GM18505 (cell line): ENCODE data around the gene UTS2R.
A peak's percentile ranks its signal among the peaks of the same experiment; 100 is the strongest.
"Not testable (repeated sequence)": the region's sequence is repeated elsewhere in the genome, so short reads cannot be mapped to it uniquely, and the experiment has no call there.

Experiments used
- ATAC-seq: cut with Tn5 transposase; IDR thresholded peaks from one replicate; pipeline ENCODE4 v1.9.1; 2021; ENCODE audit not compliant: unreplicated experiment
- POLR2A ChIP-seq: IDR thresholded peaks from 4 replicates; pipeline ENCODE4 v1.6.1; 2011; ENCODE audit warnings: borderline replicate concordance; ENCODE audit not compliant: insufficient read depth, insufficient read length; ENCODE audit errors: extremely low read depth

UTS2R gene

DNA sequence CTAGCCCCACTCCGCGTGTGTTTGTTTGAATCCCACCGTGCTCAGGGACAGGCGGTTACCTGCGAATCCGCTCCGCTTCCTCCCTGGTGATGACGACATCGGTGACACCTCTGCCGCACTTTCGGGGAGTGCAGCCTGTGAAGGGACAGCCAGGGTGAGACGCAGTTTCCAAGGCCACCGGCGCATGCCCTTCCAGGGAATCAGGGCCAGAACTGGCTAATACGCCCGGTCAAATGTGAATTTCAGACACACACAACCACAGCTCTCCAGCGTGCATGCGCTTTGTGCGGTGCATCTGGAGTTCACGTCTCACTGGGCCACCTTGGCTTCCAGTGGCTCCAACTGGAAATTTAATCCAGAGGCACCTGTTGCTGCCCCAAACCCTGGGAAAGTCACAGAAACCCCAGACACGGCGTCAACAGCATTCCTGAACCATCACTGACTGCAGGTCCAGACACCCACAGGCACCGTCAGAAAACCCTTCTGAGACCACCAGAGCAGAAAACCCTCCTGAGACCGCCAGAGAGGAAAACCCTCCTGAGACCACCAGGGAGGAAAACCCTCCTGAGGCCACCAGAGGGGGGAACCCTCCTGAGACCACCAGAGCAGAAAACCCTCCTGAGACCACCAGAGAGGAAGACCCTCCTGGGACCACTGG, 40.0 kb downstream of the UTS2R start:
- TF ChIP-seq POLR2A = no peak
- no peak for ATAC-seq

DNA sequence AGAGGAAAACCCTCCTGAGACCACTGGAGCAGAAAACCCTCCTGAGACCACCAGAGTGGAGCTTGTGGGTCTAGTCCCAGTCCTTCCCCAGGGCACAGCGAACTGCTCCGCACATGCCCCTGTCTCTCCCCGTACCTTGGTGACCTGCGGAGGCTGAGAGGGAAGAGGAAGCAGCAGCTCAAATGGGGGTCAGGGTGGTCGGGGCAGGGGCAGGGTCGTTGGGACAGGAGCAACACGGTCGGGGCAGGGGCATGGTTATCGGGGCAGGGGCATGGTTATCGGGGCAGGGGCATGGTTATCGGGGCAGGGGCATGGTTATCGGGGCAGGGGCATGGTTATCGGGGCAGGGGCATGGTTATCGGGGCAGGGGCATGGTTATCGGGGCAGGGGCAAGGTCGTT, 40.5 kb downstream of the UTS2R start:
- not testable (repeated sequence) for ATAC-seq

DNA sequence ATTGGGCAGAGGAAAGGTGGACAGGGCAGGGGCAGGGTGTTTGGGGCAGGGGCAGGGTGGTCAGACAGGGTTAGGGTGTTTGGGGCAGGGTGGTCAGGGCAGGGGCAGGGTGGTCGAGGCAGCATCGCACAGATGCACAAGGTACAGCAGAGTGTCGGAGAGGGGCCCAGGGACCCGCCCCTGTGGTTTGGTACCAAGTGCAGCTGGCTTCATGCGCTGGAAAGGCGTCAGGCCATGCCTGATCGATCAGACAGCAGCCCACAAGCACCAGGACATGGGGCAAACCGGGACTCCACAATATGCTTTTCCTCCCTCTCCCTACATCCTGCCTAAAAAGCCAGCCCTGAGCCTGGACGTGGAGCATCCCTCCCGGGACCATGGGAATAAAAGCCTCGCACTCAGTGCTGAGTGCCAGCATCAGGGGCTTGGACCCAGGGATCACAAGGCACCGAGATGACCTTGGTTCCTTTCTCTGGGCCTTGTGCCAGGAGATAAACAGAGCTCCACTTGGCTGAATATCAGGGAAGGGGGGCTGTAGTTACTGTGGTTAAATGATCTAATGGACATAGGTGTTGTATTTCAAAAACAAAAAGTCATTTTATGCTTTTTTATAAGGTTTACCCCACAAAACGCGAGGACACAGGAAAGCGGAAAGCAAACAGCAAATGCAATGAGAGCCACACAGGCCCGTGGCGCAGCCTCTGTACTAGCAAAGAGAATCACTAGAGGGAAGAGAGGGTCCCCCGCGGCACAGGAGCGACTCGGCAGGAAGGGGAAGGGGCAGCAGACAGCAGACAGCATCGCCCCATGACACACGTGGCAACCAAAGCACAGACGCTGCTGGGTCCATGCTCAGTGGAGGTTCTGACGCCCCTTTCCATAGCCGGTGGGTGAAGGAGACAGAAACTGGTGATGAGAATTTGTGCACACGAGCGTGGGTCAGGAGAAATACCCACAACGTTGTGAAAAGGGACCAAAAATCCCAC, 41.3 kb downstream of the UTS2R start:
- no peak for TF ChIP-seq POLR2A
- ATAC-seq = no peak

DNA sequence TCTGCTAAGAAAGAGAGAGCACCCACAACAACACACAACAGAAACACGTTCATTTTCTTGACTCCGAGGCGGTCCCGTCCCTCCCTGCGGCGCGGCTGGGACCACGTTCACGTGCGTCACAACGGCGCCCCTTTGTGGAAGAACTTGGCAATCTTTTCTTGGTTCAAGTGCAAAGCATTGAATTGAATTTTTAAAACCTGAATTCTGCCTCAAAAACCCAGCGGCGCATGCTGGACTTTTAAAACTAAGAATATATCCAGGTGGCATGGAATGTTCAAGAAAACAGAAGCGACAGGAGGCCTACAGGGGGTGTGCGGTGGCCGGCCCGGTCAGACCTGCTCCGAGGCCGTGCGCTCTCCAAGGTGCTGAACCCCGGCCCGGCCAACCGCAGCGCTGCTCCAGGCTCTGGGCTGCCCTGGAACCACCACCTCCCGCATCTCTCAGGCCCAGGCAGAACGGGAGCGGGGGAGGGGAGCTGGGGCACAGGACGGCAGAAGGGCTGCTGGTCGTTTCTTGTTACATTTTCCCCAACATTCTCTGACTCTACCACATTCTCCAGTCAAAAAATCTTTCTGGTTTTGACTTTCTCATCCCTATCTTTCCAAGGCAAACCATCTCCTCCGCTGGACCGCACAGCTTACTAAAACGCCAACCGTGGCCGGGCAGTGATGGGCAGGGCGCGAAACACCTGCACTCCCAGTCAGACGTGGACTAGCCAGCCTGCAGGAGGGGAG, 43.1 kb downstream of the UTS2R start:
- no peak for TF ChIP-seq POLR2A
- no peak for ATAC-seq

DNA sequence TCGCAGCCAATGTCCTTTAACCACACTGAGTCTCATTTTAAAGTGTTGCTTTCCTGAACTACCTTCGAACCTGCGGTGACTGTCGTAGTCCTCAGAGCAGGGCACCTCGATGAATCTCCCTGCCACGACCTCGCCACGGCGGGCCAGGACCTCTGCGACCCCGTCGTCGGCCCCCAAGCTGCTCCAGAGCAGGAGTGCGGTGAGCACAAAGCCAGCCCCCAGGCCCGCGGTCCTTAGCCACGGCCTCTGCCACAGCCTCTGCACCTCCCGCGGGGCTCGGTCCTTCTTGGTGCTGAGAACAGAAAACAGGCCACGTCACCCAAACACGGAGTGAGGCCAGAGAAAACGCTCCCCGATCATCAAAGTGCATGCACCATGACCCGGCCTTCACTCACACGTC, 43.8 kb downstream of the UTS2R start:
- ATAC-seq = no peak
- TF ChIP-seq POLR2A = no peak

DNA sequence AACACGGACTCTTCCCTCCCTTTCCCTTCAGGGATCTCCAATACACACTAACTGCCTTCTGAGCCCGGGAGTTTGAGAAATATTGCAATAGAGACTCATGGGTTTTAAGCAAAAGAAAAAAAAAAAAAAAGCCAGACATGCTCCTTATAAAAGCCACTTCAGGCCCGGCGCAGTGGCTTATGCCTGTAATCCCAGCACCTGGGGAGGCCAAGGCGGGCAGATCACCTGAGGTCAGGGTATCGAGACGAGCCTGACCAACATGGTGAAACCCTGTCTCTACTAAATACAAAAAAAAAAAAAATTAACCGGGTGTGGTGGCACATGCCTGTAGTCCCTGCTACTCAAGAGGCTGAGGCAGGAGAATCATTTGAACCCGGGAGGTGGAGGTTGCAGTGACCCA, 44.2 kb downstream of the UTS2R start:
- ATAC-seq = no peak
- TF ChIP-seq POLR2A = no peak

DNA sequence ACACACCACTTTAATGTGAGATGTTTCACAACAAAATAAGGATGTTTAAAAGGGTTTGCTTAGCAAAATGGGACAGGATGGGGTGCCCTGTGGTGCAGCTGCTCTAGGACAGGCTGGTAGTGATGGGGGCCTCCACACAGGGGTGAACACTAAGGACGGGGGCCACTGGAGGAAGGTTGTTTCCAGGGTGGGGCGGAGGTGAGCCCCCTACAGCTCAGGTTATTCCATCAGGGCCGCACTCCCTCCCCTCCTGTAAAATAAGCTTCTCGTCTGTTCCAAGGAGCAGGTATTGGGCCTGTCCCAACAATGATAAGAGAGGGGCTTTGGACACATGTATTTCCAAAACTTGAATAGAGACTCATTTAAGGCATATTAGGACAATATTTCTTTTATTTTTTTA, 44.7 kb downstream of the UTS2R start:
- TF ChIP-seq POLR2A = no peak
- no peak for ATAC-seq

DNA sequence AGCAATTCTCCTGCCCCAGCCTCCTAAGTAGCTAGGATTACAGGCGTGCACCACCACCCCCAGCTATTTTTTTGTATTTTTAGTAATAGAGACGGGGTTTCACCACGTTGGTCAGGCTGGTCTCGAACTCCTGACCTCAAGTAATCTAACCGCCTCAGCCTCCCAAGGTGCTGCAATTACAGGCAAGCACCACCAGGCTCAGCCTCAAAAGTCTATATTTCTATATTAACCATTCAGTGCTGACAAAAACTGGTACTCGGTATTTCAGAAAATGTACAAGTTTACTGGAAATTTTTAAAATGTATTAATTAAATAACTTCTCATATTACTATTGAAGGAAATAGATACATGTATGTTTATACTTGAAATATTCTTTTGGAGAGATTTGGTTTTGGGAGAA, 45.2 kb downstream of the UTS2R start:
- no peak for TF ChIP-seq POLR2A
- ATAC-seq = no peak

DNA sequence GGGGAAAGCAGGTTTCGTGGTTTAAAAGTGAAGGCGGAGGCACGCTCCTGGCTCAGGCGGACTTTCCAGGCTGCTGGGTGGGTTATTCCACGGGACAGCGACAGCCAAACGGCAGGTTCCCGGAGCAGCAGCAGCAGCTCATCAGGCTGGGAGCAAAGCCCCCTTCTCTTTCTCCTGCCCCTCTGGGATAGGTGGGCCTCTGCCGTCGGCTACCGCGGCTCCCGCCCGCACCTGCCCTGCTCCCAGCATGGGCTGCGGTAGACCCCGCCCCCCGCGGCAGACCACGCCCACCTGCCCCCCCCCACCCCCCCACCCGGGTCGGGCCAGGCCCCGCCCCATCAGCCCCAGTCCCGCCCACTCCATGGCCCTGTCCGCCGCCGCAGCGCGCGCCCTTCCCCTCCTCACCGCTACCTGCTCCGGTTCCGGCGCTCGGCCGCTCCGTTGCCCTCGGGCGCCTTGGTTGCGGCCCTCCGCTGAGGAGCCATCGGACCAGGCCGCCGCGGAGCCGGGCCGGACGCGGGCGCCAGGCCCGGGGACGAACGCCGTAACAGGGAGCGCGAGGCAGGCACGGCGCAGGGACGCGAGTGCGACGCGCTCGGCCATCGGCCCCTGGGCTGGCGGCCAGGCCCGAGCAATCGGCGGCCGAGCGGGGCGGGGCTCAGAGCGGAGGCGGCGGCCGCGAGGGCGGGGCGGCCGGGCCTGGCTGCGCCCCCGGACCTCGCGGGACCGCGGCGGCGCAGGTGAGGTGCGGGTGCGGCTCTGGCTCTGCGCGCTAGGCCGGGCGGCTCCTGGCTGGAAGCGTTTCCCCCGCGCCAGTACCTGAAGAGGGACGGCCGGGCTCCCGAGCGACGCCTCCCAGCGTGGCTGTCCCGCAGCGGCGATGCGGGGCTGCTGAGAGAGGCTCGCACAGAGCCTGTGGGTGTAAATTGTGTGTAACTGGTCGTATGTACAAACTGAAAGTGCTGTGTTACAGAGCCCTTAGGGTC, 46.7 kb downstream of the UTS2R start, which contains the start of the genes HEXD and OGFOD3:
Gene HEXD (plus strand): TSS at position 347 of the 986 bp plus-strand sequence. CDS start 1,453 bp downstream, outside the sequence.
Gene OGFOD3 (minus strand): TSS at position 586 of the 986 bp plus-strand sequence. CDS start 101 bp downstream, at position 485.
- ATAC-seq = peak; percentile 89
- peak; percentile 85 for TF ChIP-seq POLR2A

DNA sequence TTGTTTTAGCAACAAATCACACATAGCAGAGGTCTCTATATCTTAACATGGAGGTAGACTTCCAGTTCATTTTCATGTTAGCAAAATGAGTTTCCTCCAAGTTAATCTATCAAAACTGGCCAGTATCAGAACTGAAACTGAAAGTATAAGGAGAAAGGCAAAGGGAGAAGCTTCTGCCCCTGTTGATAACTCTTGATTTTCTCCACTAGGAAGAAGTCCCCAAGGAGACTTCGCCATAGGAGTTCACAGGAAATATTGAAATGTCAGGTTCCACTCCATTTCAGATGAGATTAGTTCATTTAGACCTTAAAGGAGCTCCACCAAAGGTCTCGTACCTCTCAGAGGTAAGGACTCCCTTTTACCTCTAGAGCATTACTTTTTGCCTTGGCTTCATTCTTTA, 48.0 kb downstream of the UTS2R start:
- no peak for ATAC-seq
- TF ChIP-seq POLR2A = no peak

DNA sequence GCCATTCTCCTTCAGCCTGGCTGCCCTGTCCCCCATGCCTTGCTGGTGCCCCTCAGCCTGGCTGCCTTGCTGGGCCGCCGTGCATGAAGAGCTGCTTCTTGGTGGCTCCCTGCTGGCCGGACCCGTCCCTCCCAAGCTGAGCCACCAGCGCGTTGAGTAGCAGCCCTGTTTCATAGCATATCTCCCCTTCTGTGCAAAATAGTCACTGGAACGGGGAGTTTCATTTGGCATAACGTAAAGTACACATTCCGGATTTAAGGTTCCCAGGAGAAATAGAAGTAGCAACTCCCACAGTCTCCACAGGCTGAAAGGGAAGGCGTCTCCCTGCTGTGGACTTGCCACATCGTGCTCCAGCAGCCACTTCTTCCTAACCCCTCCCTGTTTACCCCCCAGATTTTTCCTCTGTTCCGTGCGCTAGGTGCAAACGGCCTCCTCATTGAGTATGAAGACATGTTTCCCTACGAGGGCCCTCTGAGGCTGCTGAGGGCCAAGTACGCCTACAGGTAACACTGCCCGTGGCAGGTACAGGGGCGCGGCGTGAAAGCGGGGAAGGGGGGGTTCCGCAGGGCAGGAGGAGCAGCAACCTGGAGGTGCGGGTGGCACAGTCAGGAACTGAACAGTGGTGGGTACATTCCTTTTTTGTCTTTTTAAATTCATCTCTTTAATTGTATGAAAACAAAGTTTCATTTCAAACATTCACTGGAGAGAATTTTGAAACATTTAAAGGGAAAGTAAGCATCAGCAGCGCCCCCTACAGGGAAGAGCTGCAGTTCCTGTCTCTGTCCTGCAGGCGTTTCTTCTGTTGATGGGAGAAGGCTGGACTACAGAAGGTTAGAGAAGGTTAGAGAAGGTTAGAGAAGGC, 52.7 kb downstream of the UTS2R start:
- TF ChIP-seq POLR2A = no peak
- no peak for ATAC-seq

DNA sequence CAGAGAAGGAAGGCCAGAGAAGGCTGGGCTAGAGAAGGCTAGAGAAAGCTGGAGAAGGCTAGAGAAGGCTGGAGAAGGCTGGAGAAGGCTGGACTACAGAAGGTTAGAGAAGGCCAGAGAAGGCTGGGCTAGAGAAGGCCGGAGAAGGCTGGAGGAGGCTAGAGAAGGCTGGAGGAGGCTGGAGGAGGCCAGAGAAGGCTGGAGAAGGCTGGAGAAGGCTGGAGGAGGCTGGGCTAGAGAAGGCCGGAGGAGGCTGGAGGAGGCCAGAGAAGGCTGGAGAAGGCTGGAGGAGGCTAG, 53.2 kb downstream of the UTS2R start:
- ATAC-seq = no peak
- no peak for TF ChIP-seq POLR2A
